ENCODE results near the gene ARHGAP24. TPM values are rescaled to one million over a fixed set of nuclear protein-coding genes. Genes with fewer than 3 reads are reported as not detected.
A peak's percentile ranks its signal among the peaks of the same experiment; 100 is the strongest.

ARHGAP24 gene
- total and polyA plus RNA-seq, 10 of the 15 experiments (the other 5 are each of a cell fraction or from before 2014, with no cell fraction given), result 0.10 to 4.2 (median 0.52) TPM

DNA sequence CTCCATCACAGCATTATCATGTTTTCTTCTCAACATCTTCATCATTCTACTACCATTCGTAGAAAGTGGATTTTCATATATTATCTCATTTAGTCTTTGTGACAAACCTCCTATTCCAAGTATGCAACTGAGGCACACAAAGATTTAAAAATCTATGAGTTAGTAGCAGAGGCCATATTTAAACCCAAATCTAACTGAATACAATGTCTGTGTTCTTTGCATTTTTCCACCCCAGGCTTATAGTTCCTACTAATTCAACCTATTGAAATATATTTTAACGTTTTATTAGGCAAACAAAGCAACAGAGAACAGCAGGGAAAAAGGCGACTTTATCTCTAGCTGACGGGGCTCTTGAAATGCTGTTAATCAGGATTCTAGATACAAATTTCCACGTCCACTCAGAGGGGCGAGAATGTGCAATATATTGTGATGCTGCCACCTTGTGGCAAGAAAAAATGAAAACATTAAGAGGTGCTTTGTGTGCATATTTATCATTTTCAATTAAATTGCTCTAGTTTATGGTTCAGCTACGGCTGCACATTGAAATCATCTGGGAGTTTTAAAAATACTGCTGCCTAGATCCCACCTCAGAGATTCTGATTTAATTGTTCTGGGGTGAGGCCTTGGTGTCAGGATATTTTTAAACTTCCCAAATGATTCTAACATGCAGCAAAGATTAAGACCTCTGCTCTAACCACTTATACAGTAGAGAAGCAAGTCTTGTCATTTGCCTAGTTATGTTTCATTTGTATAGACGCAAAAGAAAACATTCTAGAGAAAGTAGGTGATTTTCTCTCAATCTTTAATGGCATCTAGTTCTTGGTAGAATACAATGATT, 569.0 kb downstream of the ARHGAP24 start:
- Histone ChIP-seq H4K20me1 (ENCODE audit: control insufficient read depth, insufficient read depth) (no peaks in the 10 kb centered on the region), H3K4me2 (ENCODE audit: control insufficient read depth, insufficient read depth) (no peak overlapping the region), H3K27me3 (replicated peaks in 1 of 2; ENCODE audit: control insufficient read depth in 2 of 2, insufficient read depth in 2 of 2, low read length in 1 of 2) (no peaks in the 10 kb centered on the region), H3K27ac (ENCODE audit: control insufficient read depth, insufficient read depth) (no peak overlapping the region), H3K36me3 (ENCODE audit: control insufficient read depth in 2 of 2, insufficient read depth in 2 of 2, low read length in 1 of 2) (no peaks in the 10 kb centered on the region; a peak in 1 of 4 replicates), H3K4me1 (ENCODE audit: control insufficient read depth, insufficient read depth, low read length) (no peaks in the 10 kb centered on the region), H3K4me3 (no peak overlapping the region), H3K79me2 (ENCODE audit: control insufficient read depth, insufficient read depth, low read length) (no peaks in the 10 kb centered on the region), H3K9ac (ENCODE audit: control insufficient read depth, insufficient read depth, low read length) (no peak overlapping the region), H2AFZ (ENCODE audit: control insufficient read depth, low read depth, low read length) (no peak overlapping the region), H3K9me3 (replicated peaks; ENCODE audit: control insufficient read depth, insufficient read depth, low read length) (no peaks in the 10 kb centered on the region)
- intact Hi-C loops (cut with micrococcal nuclease; ENCODE audit: unreplicated experiment) (loop anchor here (2.0 to 10.0 kb wide), 6 partner anchors 77 to 959 kb away; partner anchors contain the start of gene C4orf36), in situ Hi-C loops (cut with MboI) (no loop called here)
- ChIA-PET POLR2A (no interaction called here), RAD21 (ENCODE audit: unreplicated experiment) (no interaction called here), CTCF (interaction anchor here (0.9 to 5.1 kb wide), 10 partner anchors 13 to 960 kb away, joined by 3 to 19 read pairs (median 4); no protein-coding TSS in a partner anchor), SMC1A (ENCODE audit: uncharacterized antibody, unreplicated experiment) (interaction anchor here (0.8 to 2.0 kb wide), 2 partner anchors 10 to 898 kb away, joined by 4 to 6 read pairs; no protein-coding TSS in a partner anchor)
- DNase-seq (ENCODE audit: low read depth, low spot score), result no peak
- ATAC-seq, result peak; percentile 79
- FAIRE-seq, result peak; percentile 47
- 5% methylated on average over 8 of the region's 8 CpGs for WGBS (ENCODE audit: insufficient coverage, insufficient replicate concordance, low lambda C conversion rate, missing lambda C conversion rate)
- no TSS peak for BruUV-seq (replicated peaks)
- TF ChIP-seq, protein P1, sequence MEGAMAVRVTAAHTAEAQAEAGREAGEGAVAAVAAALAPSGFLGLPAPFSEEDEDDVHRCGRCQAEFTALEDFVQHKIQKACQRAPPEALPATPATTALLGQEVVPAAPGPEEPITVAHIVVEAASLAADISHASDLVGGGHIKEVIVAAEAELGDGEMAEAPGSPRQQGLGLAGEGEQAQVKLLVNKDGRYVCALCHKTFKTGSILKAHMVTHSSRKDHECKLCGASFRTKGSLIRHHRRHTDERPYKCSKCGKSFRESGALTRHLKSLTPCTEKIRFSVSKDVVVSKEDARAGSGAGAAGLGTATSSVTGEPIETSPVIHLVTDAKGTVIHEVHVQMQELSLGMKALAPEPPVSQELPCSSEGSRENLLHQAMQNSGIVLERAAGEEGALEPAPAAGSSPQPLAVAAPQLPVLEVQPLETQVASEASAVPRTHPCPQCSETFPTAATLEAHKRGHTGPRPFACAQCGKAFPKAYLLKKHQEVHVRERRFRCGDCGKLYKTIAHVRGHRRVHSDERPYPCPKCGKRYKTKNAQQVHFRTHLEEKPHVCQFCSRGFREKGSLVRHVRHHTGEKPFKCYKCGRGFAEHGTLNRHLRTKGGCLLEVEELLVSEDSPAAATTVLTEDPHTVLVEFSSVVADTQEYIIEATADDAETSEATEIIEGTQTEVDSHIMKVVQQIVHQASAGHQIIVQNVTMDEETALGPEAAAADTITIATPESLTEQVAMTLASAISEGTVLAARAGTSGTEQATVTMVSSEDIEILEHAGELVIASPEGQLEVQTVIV (IDR thresholded peaks at IDR 0.05; ENCODE audit: borderline replicate concordance, partially characterized antibody), result no peak
- no peak for TF ChIP-seq IKZF2 (IDR thresholded peaks at IDR 0.05)
- no peak for TF ChIP-seq BACH1 (IDR thresholded peaks at IDR 0.05; ENCODE audit: borderline replicate concordance)
- TF ChIP-seq, protein P2, sequence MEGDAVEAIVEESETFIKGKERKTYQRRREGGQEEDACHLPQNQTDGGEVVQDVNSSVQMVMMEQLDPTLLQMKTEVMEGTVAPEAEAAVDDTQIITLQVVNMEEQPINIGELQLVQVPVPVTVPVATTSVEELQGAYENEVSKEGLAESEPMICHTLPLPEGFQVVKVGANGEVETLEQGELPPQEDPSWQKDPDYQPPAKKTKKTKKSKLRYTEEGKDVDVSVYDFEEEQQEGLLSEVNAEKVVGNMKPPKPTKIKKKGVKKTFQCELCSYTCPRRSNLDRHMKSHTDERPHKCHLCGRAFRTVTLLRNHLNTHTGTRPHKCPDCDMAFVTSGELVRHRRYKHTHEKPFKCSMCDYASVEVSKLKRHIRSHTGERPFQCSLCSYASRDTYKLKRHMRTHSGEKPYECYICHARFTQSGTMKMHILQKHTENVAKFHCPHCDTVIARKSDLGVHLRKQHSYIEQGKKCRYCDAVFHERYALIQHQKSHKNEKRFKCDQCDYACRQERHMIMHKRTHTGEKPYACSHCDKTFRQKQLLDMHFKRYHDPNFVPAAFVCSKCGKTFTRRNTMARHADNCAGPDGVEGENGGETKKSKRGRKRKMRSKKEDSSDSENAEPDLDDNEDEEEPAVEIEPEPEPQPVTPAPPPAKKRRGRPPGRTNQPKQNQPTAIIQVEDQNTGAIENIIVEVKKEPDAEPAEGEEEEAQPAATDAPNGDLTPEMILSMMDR (IDR thresholded peaks at IDR 0.05 in 2 of 3, conservative IDR thresholded peaks at IDR 0.05 in 1 of 3; ENCODE audit: control insufficient read depth in 2 of 3, extremely low read depth in 1 of 3, insufficient read depth in 1 of 3, low read depth in 3 of 3, low read length in 3 of 3), result peak; percentile 30 to 58 (median 54); a peak in 5 of 6 replicates
- no peak for TF ChIP-seq MXI1 (IDR thresholded peaks at IDR 0.05; ENCODE audit: low read depth, low read length)
- TF ChIP-seq RAD21 (IDR thresholded peaks at IDR 0.05; ENCODE audit: insufficient read depth, low read depth, low read length), result peak; percentile 69
- TF ChIP-seq, protein P3, sequence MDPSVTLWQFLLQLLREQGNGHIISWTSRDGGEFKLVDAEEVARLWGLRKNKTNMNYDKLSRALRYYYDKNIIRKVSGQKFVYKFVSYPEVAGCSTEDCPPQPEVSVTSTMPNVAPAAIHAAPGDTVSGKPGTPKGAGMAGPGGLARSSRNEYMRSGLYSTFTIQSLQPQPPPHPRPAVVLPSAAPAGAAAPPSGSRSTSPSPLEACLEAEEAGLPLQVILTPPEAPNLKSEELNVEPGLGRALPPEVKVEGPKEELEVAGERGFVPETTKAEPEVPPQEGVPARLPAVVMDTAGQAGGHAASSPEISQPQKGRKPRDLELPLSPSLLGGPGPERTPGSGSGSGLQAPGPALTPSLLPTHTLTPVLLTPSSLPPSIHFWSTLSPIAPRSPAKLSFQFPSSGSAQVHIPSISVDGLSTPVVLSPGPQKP (IDR thresholded peaks at IDR 0.05; ENCODE audit: low read depth, low read length), result no peak
- no peak for TF ChIP-seq PML (IDR thresholded peaks at IDR 0.05; ENCODE audit: low read length)
- no peak for TF ChIP-seq EGR1 (IDR thresholded peaks at IDR 0.05; ENCODE audit: borderline replicate concordance in 1 of 2, low read depth in 2 of 2, low read length in 2 of 2)
- no peak for TF ChIP-seq FOS (IDR thresholded peaks at IDR 0.05; ENCODE audit: borderline replicate concordance, extremely low read depth, insufficient read length)
- TF ChIP-seq FOXK2 (IDR thresholded peaks at IDR 0.05), result no peak
- no peak for TF ChIP-seq SMAD5 (IDR thresholded peaks at IDR 0.05; ENCODE audit: low read depth)
- TF ChIP-seq EZH2 (IDR thresholded peaks at IDR 0.05; ENCODE audit: borderline replicate concordance, control insufficient read depth, low read depth, low read length), result no peak
- TF ChIP-seq SREBF2 (IDR thresholded peaks at IDR 0.05; ENCODE audit: low read length), result no peak
